ENCODE measurements around the gene TMCO4. TPM values are rescaled to one million over a fixed set of nuclear protein-coding genes. Genes with fewer than 3 reads are reported as not detected.

Gene TMCO4
- total and polyA plus RNA-seq, 10 of the 15 experiments (the other 5 are each of a cell fraction or from before 2014, with no cell fraction given): 2.4 to 20.8 (median 13.0) TPM

DNA sequence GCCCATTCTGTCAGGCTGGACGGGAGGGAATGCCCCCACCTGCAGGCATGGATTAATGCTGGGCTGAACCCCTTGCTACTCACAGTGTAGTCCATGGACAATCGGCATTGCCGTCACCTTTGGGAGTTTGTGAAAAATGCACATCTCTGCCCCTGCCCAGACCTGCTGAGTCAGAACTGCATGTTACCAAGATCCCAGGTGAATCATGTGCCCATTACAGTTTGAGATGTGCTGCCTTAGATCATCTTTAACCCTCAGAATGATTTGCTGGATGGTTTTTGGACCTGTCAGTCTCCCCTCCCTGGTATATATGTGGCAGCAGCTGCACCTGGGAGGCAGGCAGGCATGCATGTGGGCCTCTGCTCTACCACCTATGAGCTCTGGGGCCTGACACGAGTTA lies 120.0 kb downstream of the TMCO4 start:
- Histone ChIP-seq H2AFZ (ENCODE audit: control insufficient read depth, low read depth, low read length) (no peak overlapping the region), H3K79me2 (ENCODE audit: control insufficient read depth, insufficient read depth, low read length) (no peaks in the 10 kb centered on the region), H3K9ac (ENCODE audit: control insufficient read depth, insufficient read depth, low read length) (no peak overlapping the region), H3K4me1 (ENCODE audit: control insufficient read depth, insufficient read depth, low read length) (no peaks in the 10 kb centered on the region), H3K27ac (ENCODE audit: control insufficient read depth, insufficient read depth) (no peak overlapping the region), H4K20me1 (ENCODE audit: control insufficient read depth, insufficient read depth) (no peaks in the 10 kb centered on the region), H3K36me3 (ENCODE audit: control insufficient read depth in 2 of 2, insufficient read depth in 2 of 2, low read length in 1 of 2) (no peaks in the 10 kb centered on the region), H3K4me2 (ENCODE audit: control insufficient read depth, insufficient read depth) (no peak overlapping the region), H3K27me3 (replicated peaks in 1 of 2; ENCODE audit: control insufficient read depth in 2 of 2, insufficient read depth in 2 of 2, low read length in 1 of 2) (peaks cover 0 to 1% of the 10 kb centered on the region in 2 experiments; a peak in 2 of 4 replicates), H3K9me3 (replicated peaks; ENCODE audit: control insufficient read depth, insufficient read depth, low read length) (no peaks in the 10 kb centered on the region), H3K4me3 (no peak overlapping the region)
- ATAC-seq (no peak), FAIRE-seq (no peak), DNase-seq (ENCODE audit: low read depth, low spot score) (no peak)
- ChIA-PET POLR2A (no interaction called here), RAD21 (ENCODE audit: unreplicated experiment) (no interaction called here), CTCF (no interaction called here), SMC1A (ENCODE audit: uncharacterized antibody, unreplicated experiment) (no interaction called here)
- in situ Hi-C loops (cut with MboI) (no loop called here), intact Hi-C loops (cut with micrococcal nuclease; ENCODE audit: unreplicated experiment) (no loop called here)
- BruUV-seq (replicated peaks): no TSS peak
- TF ChIP-seq CUX1 (IDR thresholded peaks at IDR 0.05; ENCODE audit: insufficient replicate concordance, low read depth, low read length): no peak
- 51% methylated on average over 4 of the region's 4 CpGs for WGBS (ENCODE audit: insufficient coverage, insufficient replicate concordance, low lambda C conversion rate, missing lambda C conversion rate)
